NCI-H2196 treated with DMSO at 0.1 percent for 48 hours (cell line): ENCODE measurements around the gene SLC45A1.

Source experiments
- DNase-seq: peaks from one replicate; lab custom pipeline; 2025; ENCODE audit not compliant: unreplicated experiment; lab: John Stamatoyannopoulos, UW

Gene SLC45A1

DNA sequence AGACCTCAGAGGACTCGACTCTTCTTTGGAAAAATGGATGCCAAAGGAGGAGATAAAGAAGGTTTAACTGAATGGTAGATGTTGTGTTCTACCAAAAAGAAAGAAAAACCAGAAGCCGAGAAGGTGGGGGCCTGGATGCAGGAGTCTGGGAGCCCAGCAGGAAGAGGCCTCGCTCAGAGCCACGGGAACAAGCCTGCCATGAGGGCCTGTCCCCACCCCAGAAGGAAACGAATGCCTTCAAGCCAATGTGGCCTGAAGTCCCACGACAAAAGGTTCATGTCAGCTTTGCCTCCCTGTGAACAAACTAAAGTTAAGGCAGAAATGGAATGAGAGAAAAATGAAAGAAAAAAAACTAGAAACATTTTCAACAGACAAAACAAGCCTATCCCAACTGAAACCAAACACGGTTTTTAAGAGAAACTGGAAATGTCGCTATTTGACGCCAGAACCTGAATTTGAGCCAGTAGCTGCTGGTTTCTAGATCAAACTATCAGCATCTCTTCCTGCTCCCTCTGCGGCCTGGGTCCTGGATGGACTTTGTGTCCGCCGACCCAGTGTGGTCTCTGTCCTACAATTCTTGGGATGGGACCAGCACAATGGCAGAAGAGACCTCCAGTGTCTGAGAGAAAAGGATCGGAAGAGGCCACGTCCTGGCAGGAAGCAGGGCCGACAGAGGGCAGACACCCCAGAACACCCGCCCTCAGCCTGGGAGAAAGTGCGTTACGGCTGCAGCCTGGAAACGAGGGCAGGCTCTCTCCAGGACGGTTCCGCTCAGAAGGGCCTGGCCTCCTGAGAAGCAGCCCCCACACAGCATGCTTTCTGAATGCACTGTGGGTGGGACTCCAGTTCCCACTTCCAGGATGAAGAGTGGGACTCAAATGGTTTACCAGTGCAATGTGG lies 35.2 kb downstream of the SLC45A1 start:
- no peak for DNase-seq

DNA sequence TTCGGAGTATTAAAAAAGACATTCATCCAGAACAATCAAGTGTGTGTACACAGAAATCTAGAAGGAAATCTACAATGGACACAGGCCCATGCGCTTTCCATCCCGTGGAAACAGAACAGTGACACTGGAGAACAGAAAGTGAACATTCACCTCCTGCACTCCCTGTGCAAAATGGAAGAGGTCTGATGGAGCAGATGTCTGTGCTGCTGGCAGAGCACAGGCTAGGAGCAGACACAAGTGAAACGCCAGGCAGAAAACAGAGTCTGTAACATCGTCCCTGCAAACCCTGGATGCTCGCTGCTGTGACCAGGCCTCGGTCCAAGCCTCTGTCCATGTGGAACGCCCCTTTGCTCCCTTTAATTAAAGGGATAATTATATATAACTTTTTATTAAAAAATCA lies 36.1 kb downstream of the SLC45A1 start:
- DNase-seq: no peak

GRCh38 chr1:8355439-8356255 lies 37.7 kb downstream of the SLC45A1 start:
- DNase-seq: no peak

DNA sequence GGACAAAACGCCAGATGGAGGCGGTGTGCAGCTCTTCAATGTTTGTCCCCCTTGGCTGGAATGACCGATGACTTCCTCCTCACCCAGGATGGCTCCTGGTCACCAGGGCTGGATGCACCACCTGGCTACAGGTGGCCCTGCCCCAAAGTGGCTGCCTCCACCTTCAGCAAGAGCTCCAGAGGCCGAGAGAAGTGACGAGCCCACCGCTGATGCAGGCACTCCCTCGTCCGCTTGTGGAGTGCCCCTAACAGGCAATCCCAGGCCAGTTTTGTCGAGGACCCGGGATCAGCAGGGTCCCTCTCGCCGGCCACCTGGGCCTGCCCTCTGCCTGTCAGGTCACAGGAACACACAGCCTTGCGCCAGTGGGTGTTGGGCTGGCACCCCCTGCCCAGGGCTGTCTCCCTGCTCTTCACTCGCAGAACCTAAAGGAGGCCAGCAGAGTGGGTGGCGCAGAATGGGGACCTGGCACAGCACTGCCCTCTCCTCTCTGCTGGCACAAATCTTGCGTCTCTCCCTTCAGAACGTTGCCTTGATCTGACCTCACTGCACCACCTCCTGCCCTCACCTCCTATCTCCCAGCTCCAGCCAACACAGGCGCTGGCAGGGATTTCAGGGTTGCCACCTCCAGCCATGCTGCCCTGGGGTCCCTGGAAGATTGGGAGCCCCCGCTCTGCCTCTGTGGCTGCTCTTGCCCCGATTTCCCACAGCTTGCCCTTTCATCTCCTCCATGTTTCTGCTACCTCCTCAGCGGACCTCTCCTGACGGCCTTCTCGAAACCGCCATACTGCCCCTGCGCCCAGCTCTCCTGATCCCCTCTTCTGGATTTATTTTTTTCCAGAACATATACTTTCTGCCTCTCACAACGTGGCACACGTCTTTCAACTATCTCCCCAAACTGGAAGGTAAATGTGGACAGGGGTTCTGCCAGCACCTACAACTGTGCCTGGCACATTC lies 38.6 kb downstream of the SLC45A1 start:
- DNase-seq: no peak

- no peak for DNase-seq
Observed at GRCh38 chr1:8357329-8358101, 39.6 kb downstream of the SLC45A1 start.

DNA sequence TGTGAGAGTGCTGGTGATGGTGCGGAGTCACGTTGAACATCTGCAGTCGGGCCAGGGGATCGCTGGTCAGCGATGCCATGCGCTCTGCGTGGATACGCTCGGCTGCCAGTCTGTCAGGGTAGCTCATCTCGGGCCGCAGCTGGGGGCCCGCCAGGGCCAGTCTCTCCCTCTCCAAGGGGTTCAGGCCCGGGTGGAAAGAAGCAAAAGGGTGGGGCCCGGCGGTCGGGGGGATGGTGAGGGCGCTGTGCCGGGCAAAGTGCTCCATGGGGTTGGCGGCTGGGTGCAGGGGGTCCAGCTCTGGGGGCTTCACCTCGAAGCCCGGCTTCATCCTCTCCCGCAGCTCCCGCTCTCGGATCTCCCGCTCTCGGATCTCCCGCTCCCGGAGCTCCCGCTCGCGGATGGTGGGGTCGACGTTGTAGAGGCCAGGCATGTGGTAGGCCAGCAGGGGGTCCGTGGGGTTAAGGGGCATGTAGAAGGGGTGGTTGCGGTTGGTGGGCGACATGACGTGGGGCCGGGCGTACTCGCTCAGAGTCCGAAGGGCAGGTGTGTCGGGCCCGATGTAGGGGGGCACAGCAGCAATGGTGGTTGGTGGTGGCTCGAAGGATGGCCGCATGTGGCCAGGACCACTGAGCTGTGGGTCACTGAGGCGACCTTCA lies 40.5 kb downstream of the SLC45A1 start:
- DNase-seq: no peak

DNA sequence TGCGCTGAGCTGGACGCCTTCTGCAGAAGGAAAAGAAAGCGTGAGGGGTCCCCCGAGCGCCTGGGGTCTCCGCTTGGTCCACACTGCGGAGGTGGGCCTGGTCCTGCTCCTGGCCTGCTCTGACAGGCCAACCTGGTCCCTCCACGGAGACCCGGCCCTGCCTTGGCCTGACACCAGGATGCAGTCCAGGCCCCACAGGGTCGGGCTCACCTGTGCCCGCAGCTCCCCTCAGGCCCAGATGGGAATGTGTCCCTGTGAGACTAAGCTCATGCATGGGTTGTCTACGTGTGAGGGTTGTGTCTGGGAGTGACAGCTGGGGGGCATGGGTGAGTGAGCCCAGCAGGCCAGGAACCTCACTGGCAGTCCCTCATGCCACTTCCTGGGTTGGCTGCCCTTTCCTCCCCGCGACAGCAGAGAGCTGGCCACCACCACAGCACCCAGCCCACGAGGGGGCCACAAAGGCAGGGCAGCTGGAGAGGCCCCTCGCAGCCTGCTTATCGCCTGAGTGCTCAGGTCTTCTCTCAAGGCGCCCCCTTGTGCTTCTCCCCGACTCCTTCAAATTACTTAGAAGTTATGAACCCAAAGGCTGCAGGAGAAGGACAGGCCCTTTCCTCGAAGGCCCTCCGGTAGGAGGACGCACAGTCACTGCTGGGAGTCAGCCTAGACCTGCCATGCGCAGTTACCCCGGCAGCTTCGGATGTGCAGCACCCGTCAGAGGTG lies 41.1 kb downstream of the SLC45A1 start:
- no peak for DNase-seq

GRCh38 chr1:8359617-8360481 lies 41.9 kb downstream of the SLC45A1 start:
- no peak for DNase-seq

DNA sequence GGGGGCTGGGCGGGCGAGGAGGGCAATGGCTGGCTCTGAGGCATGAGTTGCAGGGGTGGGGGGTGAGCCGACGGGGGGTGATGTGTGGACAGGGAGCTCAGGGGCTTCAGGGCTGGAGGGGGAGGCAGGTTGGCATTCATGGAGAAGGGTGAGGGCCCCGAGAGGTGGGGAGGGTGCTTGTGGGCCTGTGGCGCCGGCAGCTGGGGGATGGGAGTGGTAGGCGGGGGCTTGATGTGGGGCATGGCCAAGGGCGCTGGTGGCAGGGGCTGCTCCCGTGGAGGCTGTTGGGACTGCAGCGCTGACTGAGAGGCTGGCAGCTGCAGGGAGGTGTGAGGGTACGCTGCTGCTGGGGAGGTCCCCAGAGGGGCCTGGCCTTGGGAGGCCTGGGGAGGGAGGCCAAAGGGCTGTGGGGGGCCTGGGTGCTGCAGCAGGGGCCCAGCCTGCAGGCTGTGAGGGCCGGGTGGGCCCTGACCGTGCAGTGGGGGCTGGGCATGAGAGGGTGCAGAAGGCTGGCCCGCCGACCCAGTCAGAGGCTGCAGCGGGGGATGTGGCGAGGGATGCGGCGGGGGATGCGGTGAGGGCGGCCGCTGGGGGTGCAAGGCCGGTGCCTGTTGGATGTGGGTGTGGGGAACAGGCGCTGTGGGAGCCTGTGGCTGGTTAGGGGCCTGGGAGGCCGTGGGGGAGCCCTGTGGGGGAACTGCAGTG lies 42.7 kb downstream of the SLC45A1 start:
- no peak for DNase-seq

- DNase-seq: no peak
Observed at GRCh38 chr1:8361198-8361849, 43.4 kb downstream of the SLC45A1 start.

DNA sequence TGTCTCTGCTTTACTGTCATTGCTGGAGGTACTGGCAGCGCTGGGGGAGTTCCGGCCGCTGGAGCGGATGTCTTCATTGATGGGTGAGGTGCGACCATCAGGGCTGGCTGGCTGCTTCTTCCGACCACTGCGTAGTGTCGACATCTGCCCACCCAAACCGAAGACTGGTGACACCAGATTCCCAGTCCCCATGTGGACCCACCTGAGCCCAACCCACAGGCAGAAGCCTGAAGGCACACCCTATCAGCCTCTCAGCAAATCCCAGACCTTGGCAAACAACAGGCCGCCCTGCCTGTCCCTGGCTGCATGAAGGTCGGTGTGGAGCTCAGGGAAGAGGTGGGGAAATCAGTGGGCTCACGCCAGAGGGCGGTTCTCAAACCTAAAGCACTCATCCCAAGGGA lies 44.8 kb downstream of the SLC45A1 start:
- no peak for DNase-seq

GRCh38 chr1:8363186-8363766 lies 45.4 kb downstream of the SLC45A1 start:
- DNase-seq: no peak

DNA sequence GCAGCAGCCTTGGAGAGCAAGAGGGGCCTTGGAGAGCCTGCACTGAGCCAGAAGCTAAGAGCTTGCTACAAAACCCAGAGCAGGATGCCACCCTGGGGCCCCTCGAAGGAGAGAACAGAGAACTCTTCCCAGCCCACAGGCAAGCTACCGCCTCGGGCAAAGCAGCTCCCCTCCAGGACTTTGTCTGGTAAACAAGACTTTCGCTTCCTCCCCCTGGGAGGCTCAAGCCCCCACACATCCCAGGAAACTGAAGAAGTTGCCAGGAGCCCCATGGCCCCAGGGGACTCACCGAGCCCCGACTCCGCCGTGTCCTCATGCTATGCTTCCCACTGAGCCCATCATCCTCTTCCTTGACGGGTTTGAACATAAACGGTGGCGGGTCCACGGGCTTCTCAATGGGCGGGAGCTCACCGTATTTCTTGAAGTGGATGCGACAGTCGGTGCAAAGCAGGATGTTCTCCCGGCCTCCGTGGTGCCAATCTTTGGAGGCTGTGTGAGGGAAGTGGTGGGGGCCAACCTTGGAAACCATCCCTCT lies 45.9 kb downstream of the SLC45A1 start:
- no peak for DNase-seq

GRCh38 chr1:8364528-8365442 lies 46.9 kb downstream of the SLC45A1 start:
- no peak for DNase-seq

DNA sequence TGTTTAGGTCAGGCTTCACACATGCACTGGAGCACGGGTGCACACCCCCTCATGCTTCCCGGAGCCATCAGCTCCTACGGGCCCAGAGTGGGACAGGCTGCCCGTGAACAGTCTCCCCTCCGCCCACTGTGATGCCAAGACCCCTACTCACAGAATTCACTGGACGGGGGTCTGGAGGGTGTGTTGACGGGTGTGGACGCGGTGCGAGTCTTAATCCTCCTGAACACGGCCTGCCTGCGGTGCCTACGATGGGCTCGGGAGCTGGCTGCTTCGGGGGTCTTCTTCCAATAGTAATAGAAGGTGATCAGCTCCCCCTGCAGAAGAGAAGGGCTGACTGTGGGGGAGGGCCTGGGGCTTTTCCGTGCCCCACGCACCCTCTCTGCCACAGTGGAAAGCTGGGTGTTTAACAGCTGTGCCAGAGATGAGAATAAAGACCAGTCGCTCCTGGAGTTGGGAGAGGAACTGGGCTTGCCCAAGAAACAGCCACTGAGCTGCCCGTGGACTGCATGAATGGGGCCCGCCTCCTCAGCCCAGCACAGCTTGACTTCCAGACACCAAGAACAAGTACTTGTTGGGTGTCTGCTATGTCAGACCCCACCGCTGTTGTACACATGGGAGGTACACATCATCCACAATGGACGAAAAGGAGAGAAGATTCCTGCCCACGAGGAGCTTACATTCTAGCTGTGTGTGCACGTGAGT lies 47.9 kb downstream of the SLC45A1 start:
- DNase-seq: no peak
